Measurements from ENCODE around the gene COMT.
"Not testable (repeated sequence)": the region's sequence is repeated elsewhere in the genome, so short reads cannot be mapped to it uniquely, and the experiment has no call there.

COMT gene

GRCh38 chr22:19941365-19942082 is at the start of gene COMT, which contains the start of gene TXNRD2:
TSS of gene COMT (plus strand) at chr22:19941772. CDS start at chr22:19962527, 20,755 bp downstream.
TSS of gene TXNRD2 (minus strand) at chr22:19941818. CDS start at chr22:19941803, 15 bp downstream.
- H3K4me3 ChIP-seq (ENCODE audit: low read depth, low read length) = peak within 1 kb of the TSS; percentile 35

GRCh38 chr22:19892257-19892879 is 49.2 kb upstream of the COMT start:
- H3K4me3 ChIP-seq (ENCODE audit: low read depth, low read length) = no peak overlapping the region

GRCh38 chr22:19892925-19893324 is 48.6 kb upstream of the COMT start:
- H3K4me3 ChIP-seq (ENCODE audit: low read depth, low read length) = no peak overlapping the region

GRCh38 chr22:19893363-19893762 is 48.2 kb upstream of the COMT start:
- no peak overlapping the region for H3K4me3 ChIP-seq (ENCODE audit: low read depth, low read length)

- no peak overlapping the region for H3K4me3 ChIP-seq (ENCODE audit: low read depth, low read length)
These were observed 46.3 kb upstream of the COMT start for GRCh38 chr22:19895160-19895849.

GRCh38 chr22:19896665-19897355 is 44.8 kb upstream of the COMT start:
- no peak overlapping the region for H3K4me3 ChIP-seq (ENCODE audit: low read depth, low read length)

GRCh38 chr22:19897726-19898125 is 43.8 kb upstream of the COMT start:
- no peak overlapping the region for H3K4me3 ChIP-seq (ENCODE audit: low read depth, low read length)

GRCh38 chr22:19898145-19898544 is 43.4 kb upstream of the COMT start:
- no peak overlapping the region for H3K4me3 ChIP-seq (ENCODE audit: low read depth, low read length)

GRCh38 chr22:19898831-19899567 is 42.6 kb upstream of the COMT start:
- no peak overlapping the region for H3K4me3 ChIP-seq (ENCODE audit: low read depth, low read length)

- H3K4me3 ChIP-seq (ENCODE audit: low read depth, low read length) = no peak overlapping the region
These were observed 40.7 kb upstream of the COMT start for GRCh38 chr22:19900707-19901436.

GRCh38 chr22:19901577-19902244 is 39.9 kb upstream of the COMT start:
- no peak overlapping the region for H3K4me3 ChIP-seq (ENCODE audit: low read depth, low read length)

GRCh38 chr22:19902245-19902715 is 39.3 kb upstream of the COMT start:
- H3K4me3 ChIP-seq (ENCODE audit: low read depth, low read length) = no peak overlapping the region

GRCh38 chr22:19903031-19903430 is 38.5 kb upstream of the COMT start:
- H3K4me3 ChIP-seq (ENCODE audit: low read depth, low read length) = no peak overlapping the region

- no peak overlapping the region for H3K4me3 ChIP-seq (ENCODE audit: low read depth, low read length)
These were observed 38.1 kb upstream of the COMT start for GRCh38 chr22:19903513-19903912.

- H3K4me3 ChIP-seq (ENCODE audit: low read depth, low read length) = no peak overlapping the region
These were observed 37.3 kb upstream of the COMT start for GRCh38 chr22:19904174-19904856.

- no peak overlapping the region for H3K4me3 ChIP-seq (ENCODE audit: low read depth, low read length)
These were observed 36.6 kb upstream of the COMT start for GRCh38 chr22:19904935-19905334.

GRCh38 chr22:19905347-19906276 is 36.0 kb upstream of the COMT start:
- H3K4me3 ChIP-seq (ENCODE audit: low read depth, low read length) = no peak overlapping the region

GRCh38 chr22:19906864-19907263 is 34.7 kb upstream of the COMT start:
- not testable (repeated sequence) for H3K4me3 ChIP-seq (ENCODE audit: low read depth, low read length)

Data from iPS-11a (cell line).